Uterus (tissue), 2 donors: ENCODE measurements around the gene P2RX2.

ENCODE experiments used
- POLR2A ChIP-seq, 2 donors: fragments of 450-650 bp; IDR thresholded peaks; one replicate each; pipeline ENCODE4 v1.6.1; 2016; ENCODE audit warnings: antibody characterized with exemption in 2 of 2, mild to moderate bottlenecking in 1 of 2, moderate library complexity in 1 of 2
- TF ChIP-seq, protein P1 (sequence below), 4 experiments: fragments of 200-600 bp in 2 of 4; fragments of 450-650 bp in 2 of 4; sonication (generic) in 2 of 4; IDR thresholded peaks; one replicate each; pipeline ENCODE4 v1.5.1; 2016 to 2019; ENCODE audit warnings: antibody characterized with exemption in 4 of 4, mild to moderate bottlenecking in 2 of 4, moderate library complexity in 1 of 4

DNA sequence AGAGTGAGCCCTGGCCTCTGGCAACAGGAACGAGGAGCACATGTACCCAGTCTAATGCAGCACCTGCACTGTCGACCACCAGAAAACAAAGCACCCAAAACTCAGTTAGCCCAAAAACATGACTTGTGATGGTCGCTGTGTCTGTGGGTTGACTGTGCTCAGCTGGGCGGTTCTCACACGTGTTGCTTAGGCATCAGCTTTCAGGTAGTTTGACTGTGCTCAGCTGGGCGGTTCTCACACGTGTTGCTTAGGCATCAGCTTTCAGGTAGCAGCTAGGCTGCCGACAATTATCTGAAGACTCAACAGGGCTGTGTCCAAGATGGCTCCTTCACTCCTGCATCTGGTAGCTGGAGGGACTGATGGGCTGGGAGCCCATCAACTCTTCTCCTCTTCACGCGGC, 7.0 kb upstream of the P2RX2 start:
- TF ChIP-seq, protein P1, sequence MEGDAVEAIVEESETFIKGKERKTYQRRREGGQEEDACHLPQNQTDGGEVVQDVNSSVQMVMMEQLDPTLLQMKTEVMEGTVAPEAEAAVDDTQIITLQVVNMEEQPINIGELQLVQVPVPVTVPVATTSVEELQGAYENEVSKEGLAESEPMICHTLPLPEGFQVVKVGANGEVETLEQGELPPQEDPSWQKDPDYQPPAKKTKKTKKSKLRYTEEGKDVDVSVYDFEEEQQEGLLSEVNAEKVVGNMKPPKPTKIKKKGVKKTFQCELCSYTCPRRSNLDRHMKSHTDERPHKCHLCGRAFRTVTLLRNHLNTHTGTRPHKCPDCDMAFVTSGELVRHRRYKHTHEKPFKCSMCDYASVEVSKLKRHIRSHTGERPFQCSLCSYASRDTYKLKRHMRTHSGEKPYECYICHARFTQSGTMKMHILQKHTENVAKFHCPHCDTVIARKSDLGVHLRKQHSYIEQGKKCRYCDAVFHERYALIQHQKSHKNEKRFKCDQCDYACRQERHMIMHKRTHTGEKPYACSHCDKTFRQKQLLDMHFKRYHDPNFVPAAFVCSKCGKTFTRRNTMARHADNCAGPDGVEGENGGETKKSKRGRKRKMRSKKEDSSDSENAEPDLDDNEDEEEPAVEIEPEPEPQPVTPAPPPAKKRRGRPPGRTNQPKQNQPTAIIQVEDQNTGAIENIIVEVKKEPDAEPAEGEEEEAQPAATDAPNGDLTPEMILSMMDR (IDR thresholded peaks at IDR 0.05), result no peak
- no peak for TF ChIP-seq POLR2A (IDR thresholded peaks at IDR 0.05)
